ENCODE data around the gene PPP1R13B.
"Not testable (repeated sequence)": the region's sequence is repeated elsewhere in the genome, so short reads cannot be mapped to it uniquely, and the experiment has no call there.

The PPP1R13B gene

GRCh38 chr14:103830511-103831270 is 16.7 kb downstream of the PPP1R13B start:
- no peak for DNase-seq

DNA sequence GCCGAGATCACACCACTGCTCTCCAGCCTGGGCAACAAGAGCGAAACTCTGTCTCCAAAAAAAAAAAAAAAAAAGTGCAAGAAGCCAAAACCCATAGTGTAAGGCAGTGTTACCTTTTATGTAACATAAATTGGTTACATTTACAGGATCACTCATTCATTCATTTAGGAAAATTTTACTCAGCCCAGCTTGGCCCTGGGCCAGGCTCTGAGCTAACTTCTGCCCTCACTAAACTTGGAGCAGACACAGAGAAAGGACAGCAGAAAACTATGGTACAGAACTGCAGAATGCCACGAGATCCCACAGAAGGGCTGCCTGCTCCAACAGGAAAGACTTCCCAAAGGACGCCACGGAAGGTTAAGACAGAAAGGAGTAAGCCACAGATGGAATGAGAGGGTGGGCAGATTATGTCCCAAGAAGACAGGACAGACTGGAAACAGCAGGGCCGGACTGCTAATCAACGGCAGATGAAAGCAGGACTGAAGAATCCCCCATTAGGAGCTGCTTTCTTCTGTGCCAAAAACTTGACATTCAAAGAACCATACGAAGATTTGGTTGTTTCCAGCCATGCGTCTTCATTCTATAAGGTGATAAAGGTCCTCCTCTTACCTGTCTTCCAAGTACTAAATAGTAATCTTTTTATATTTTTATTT is 18.9 kb downstream of the PPP1R13B start:
- no peak for DNase-seq

DNA sequence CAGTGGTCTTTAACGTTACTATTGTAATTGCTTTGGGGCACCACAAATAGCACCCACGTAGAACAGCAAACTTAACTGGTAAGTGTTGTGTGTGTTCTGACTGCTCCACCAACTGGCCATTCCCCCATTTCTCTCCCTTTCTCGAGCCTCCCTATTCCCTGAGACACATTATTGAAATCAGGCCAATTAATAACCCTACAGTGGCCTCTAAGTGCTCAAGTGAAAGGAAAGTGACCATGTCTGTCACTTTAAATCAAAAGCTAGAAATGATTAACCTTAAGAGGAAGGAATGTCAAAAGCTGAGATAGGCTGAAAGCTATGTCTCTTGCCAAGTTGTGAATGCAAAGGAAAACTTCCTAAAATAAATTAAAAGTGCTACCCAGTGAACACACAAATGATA is 22.3 kb downstream of the PPP1R13B start:
- DNase-seq: no peak

DNA sequence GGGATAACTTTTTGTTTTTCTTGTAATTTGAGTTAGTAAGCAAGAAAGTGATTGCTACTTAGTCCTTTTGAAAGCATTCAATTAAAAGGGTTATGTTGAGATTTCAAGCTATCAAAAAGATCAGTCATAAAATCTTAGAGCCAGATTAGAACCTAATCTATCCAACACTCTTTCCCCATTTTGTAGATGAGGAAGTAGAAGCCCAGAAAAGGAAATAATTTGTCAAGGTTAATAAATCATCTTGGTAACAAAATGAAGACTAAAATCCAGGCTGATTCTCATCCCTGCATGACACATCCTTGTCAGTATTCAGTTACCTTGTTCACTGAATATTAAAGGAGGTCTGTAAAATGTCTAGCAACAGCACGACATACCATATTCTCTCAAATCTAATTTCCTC is 26.5 kb downstream of the PPP1R13B start:
- DNase-seq: no peak

DNA sequence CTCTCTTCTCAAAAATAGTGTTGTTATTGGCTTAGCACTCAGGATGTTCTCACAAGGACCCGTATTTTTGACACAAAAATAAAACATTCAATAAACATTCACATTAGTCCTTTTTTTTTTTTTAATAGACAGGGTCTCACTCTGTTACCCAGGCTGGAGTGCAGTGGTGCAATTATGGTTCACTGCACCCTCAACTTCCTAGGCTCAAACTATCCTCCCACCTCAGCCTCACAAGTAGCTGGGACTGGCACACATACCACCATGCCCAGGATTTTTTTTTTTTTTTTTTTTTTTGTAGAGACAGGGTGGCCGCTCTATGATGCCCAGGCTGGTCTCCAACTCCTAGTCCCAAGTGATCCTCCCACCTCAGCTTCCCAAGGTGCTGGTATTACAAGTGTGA is 27.0 kb downstream of the PPP1R13B start:
- DNase-seq: no peak

- no peak for DNase-seq
These were observed 27.7 kb downstream of the PPP1R13B start for GRCh38 chr14:103819503-103820307.

- DNase-seq: no peak
These were observed 28.5 kb downstream of the PPP1R13B start for GRCh38 chr14:103818870-103819269.

GRCh38 chr14:103818422-103818821 is 29.0 kb downstream of the PPP1R13B start:
- no peak for DNase-seq

GRCh38 chr14:103817595-103817994 is 29.8 kb downstream of the PPP1R13B start:
- no peak for DNase-seq

DNA sequence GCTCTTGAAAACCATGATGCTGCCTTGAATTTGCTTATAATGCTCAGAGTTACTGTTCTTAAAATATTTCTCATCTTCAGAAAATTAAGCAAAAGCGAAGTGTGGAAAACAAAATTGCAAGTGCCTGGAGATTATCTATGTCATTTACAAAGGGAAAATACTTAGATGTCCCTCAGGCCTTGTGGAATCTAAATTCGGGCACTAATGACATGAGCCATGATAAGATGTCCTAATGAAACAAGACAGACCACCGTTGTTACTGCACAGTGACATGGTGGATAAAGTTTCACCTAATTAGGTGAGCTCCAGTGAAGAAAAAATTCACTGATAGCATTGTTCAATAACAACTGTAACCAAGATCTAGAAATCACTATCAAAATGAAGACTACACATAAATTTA is 30.4 kb downstream of the PPP1R13B start:
- no peak for DNase-seq

DNA sequence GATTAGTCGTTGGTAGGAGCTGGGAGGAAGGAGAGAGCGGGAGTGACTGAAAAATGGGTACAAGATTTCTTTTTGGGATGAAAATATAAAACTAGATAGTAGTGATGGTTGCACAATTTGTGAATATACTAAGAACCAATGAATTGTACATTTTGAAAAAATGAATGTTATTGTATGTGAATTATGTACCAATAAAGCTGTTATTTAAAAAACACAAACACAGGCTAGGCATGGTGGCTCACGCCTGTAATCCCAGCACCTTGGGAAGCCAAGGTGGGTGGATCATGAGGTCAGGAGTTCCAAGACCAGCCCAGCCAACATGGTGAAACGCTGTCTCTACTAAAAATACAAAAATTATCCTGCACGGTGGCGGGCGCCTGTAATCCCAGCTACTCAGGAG is 32.1 kb downstream of the PPP1R13B start:
- no peak for DNase-seq

DNA sequence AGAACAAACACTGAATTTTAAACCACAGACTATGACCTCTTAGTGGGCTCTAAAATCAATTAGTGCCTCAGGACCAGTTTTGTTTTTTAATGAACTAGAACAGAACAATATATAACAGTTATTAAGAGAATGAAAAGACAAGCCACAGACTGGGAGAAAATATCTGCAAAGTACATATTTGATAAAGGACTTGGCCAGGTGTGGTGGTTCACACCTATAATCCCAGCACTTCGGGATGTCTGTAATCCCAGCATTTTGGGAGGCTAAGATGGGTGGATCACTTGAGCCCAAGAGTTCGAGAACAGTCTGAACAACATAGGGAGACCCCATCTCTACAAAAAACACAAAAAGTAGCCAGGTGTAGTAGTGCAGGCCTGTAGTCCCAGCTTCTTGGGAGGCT is 36.2 kb downstream of the PPP1R13B start:
- DNase-seq: no peak

DNA sequence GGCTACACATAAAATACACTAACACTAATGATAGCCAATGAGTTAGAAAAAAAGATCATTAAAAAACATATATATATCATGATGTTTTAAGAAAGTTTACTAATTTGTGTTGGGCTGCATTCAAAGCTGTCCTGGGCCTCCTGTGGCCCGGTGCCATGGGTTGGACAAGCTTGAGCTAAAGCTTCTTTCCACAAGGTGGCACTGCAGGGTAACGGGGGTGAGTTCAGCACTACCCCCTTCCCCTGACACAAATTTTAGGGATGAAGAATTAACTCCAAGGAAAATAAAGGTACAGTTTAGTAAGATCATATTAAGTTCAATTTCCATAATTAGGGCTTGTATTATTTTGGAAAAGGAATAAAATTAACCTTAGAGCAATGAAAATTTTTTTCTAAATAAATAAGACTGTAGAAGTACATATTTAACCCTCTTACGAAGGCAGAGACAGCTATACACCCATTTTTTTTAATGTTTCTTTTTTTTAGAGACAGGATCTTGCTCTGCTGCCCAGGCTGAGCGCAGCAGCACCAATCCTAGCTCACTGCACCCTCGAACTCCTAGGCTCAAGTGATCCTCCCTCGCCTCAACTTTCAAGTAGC is 38.9 kb downstream of the PPP1R13B start:
- DNase-seq: peak; percentile 68

DNA sequence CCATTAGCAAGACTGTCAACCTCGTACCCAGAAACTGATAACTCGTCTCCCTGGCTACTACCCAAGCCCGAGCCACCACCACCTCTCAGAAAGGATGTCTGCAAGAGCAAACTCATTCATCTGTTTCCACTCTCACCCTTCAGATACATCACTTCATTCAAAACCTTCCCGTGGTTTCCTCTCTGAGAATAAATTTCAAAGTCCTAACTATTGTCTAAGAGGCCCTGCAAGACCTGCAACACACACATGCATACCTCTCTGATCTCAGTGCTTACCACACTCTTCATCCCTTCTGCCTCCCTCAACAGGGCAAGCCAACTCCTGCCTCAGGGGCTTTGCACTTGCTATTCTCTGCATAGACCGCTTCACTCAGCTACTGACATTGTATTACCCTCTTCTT is 40.6 kb downstream of the PPP1R13B start:
- DNase-seq: no peak

DNA sequence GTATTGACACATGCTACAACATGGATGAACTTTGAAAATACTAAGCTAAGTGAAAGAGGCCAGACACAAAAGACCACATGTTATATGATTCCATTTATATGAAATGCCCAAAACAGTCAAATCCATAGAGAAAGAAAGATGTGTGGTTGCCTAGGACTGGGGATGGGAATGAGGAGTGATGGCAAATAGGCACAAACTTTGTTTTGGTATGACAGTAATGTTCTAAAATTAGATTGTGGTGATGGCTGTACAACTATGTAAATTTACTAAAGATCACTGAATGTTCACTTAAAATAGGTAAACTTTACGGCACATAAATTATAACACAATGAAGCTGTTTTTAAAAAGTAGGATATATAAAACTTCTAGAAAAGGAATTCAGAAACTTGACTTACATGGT is 41.7 kb downstream of the PPP1R13B start:
- no peak for DNase-seq

DNA sequence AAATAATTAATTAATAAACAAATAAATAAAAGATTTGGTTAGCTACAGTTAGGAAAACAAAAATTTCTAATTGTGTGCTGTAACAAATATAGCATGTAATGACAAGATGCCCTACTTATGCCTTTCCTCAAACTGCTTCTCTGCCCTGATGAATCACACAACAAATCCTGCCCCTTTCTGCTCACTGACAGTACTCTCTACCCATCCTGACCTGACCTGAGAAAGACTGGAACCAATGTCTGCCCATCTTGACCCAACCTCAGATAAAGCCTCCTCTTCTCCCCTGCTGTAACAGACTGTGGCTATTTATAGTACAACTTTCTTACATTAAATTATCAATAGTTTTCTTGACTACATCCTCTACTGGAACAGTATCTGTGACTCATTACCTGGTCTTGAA is 43.7 kb downstream of the PPP1R13B start:
- DNase-seq: no peak

DNA sequence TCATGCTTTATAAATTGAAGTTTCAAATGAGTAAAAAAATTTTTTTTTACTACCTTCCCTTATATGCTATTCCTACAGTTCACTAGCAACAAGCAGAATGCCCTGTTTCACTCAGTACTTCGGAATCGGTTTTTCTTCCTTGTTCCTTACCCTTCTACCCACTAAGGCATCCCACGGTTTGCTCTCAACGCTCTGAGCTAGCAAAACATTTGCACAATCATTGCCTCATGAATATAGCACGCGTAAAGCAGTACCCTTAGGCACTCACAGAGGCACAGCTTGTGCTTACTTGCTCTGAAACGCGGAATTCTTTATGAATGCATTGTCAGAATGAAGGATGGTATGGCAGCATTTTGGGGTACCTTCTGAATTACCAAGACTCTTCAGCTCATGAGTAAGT is 45.0 kb downstream of the PPP1R13B start:
- no peak for DNase-seq

- DNase-seq: no peak
These were observed 45.9 kb downstream of the PPP1R13B start for GRCh38 chr14:103801459-103801858.

- not testable (repeated sequence) for DNase-seq
These were observed 54.2 kb downstream of the PPP1R13B start for GRCh38 chr14:103793192-103793591.

DNA sequence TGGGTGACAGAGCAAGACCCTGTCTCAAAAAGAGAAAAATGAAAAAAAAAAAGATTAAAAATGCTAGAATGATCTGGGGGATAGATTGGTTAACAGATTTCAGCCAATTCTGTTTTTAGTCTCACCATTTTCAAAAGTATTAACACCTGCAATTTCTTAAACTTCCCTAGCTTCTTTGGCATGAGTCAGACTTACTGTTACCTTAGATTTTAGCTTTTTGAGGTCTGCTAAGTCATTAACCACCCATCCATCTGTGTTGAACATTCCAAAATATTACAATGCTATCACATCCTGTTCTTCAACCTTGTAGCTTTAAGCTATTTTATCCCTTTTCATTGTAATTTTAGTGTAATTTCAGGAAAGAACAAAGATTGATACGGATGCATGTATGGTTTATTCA is 59.3 kb downstream of the PPP1R13B start:
- no peak for DNase-seq

- no peak for DNase-seq
These were observed 65.0 kb downstream of the PPP1R13B start for GRCh38 chr14:103782376-103782775.

- not testable (repeated sequence) for DNase-seq
These were observed 71.1 kb downstream of the PPP1R13B start for GRCh38 chr14:103776319-103776718.

- DNase-seq: no peak
These were observed 71.9 kb downstream of the PPP1R13B start for GRCh38 chr14:103775506-103775905.

Measured in CD4-positive, alpha-beta T cell treated with Interleukin-21 for 1 hour (primary cell).